Fibroblast of lung (primary cell): ENCODE measurements around the gene ZC3H14. TPM values are rescaled to one million over a fixed set of nuclear protein-coding genes. Genes with fewer than 3 reads are reported as not detected.
A peak's percentile ranks its signal among the peaks of the same experiment; 100 is the strongest.

Experiments
- DNase-seq, 2 donors: peaks; one replicate each; pipeline versions ENCODE4 v3.0.0 to v3.0.0-alpha.2; 2010; ENCODE audit warnings: low read depth in 2 of 2
- H2AFZ ChIP-seq: 2 replicates; pipeline ENCODE4 v1.5.1; 2012; ENCODE audit warnings: low read length, control low read depth, inconsistent platforms
- H3K27ac ChIP-seq: 2 replicates; pipeline ENCODE4 v1.5.1; 2011; ENCODE audit warnings: low read length, control low read depth; ENCODE audit not compliant: insufficient read depth
- H3K27me3 ChIP-seq: 2 replicates; pipeline ENCODE4 v1.5.1; 2011; ENCODE audit warnings: mild to moderate bottlenecking, low read length; ENCODE audit not compliant: control insufficient read depth, insufficient read depth
- H3K36me3 ChIP-seq: 2 replicates; pipeline ENCODE4 v1.5.1; 2011; ENCODE audit warnings: low read length; ENCODE audit not compliant: control insufficient read depth, insufficient read depth
- H3K4me1 ChIP-seq: 2 replicates; pipeline ENCODE4 v1.5.1; 2011; ENCODE audit warnings: low read length; ENCODE audit not compliant: control insufficient read depth, insufficient read depth; ENCODE audit errors: extremely low read depth
- H3K4me2 ChIP-seq: 2 replicates; pipeline ENCODE4 v1.5.1; 2011; ENCODE audit warnings: low read length, control low read depth; ENCODE audit not compliant: insufficient read depth; ENCODE audit errors: extremely low read depth
- H3K4me3 ChIP-seq, 4 experiments: fragments of 200-600 bp in 1 of 4; sonication (generic) in 1 of 4; replicated peaks in 1 of 4; 2 replicates each; pipeline ENCODE4 v1.5.1; 2011 to 2016; ENCODE audit warnings: low read length in 4 of 4, low read depth in 3 of 4, mild to moderate bottlenecking in 3 of 4, control low read depth in 2 of 4, inconsistent platforms in 1 of 4, mixed read lengths in 1 of 4; ENCODE audit not compliant: insufficient read depth in 1 of 4; ENCODE audit errors: control extremely low read depth in 1 of 4
- H3K79me2 ChIP-seq: 2 replicates; pipeline ENCODE4 v1.5.1; 2012; ENCODE audit warnings: mild to moderate bottlenecking, low read length, inconsistent platforms; ENCODE audit not compliant: control insufficient read depth, insufficient read depth
- H3K9ac ChIP-seq: 2 replicates; pipeline ENCODE4 v1.5.1; 2011; ENCODE audit warnings: mild to moderate bottlenecking, low read length, control low read depth; ENCODE audit not compliant: insufficient read depth
- H3K9me3 ChIP-seq: 2 replicates; pipeline ENCODE4 v1.5.1; 2012; ENCODE audit warnings: low read depth, low read length; ENCODE audit not compliant: control insufficient read depth, insufficient read depth
- H4K20me1 ChIP-seq: 2 replicates; pipeline ENCODE4 v1.5.1; 2011; ENCODE audit warnings: low read length; ENCODE audit not compliant: control insufficient read depth, insufficient read depth; ENCODE audit errors: extremely low read depth
- CTCF ChIP-seq, 2 donors: IDR thresholded peaks in 1 of 2; conservative IDR thresholded peaks in 1 of 2; 1 replicate in 1 of 2; 2 replicates in 1 of 2; pipeline ENCODE4 v1.5.1; 2011 to 2012; ENCODE audit warnings: low read length in 2 of 2, control low read depth in 1 of 2, inconsistent platforms in 1 of 2, low read depth in 1 of 2, mild to moderate bottlenecking in 1 of 2
- EZH2 ChIP-seq: IDR thresholded peaks from 2 replicates; pipeline ENCODE4 v1.5.1; 2012; ENCODE audit warnings: low read length, control low read depth, mild to moderate bottlenecking; ENCODE audit errors: missing control alignments
- polyA plus RNA-seq, 2 donors: library from polyadenylated mRNA; depleted of rRNA in 1 of 2; stranded (reverse) in 1 of 2; unstranded in 1 of 2; fragments of >200 nt; gene quantifications; 2 replicates each; pipeline ENCODE4 v1.2.1, GENCODE V29; 2011 to 2012; ENCODE audit warnings: missing spikeins in 1 of 2
- total RNA-seq: library from RNA; depleted of rRNA; stranded (reverse); fragments of >200 nt; gene quantifications from 2 replicates; pipeline ENCODE4 v1.2.1, GENCODE V29; 2014

ZC3H14 gene
- total and polyA plus RNA-seq, 2 donors (not counting 1 experiment from before 2014, with no cell fraction given), result 71.0 to 77.4 TPM

DNA sequence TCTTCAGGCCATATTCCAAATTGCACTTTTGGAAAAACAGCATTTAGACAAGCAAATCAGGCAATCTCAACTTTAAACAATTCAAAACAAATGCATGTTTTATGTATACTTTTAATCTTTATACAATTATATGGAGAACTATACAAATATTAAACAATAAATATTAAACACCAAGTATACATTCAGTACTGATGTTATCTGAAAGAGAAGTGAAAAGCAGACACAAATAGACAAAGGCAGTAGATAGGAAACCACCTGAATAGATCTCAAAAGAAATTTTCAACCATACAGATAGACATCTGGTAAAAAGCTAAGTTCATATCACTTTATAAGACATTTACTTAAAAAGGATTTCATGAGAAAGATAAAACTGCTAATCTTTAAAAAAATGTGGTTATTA is 65.2 kb downstream of the ZC3H14 start:
- no peak overlapping the region for H3K9ac ChIP-seq
- H3K27ac ChIP-seq, result no peak overlapping the region
- no peak for TF ChIP-seq CTCF (conservative IDR thresholded peaks at IDR 0.05 in 1 of 2, IDR thresholded peaks at IDR 0.05 in 1 of 2; ENCODE audit: low read depth in 1 of 2, low read length in 2 of 2)
- no peak for TF ChIP-seq EZH2
- no peak overlapping the region for H3K4me3 ChIP-seq
- no peaks in the 10 kb centered on the region for H3K79me2 ChIP-seq
- no peak overlapping the region for H2AFZ ChIP-seq
- H3K27me3 ChIP-seq, result no peaks in the 10 kb centered on the region
- H4K20me1 ChIP-seq, result no peaks in the 10 kb centered on the region
- H3K9me3 ChIP-seq, result no peaks in the 10 kb centered on the region
- no peaks in the 10 kb centered on the region for H3K36me3 ChIP-seq
- H3K4me1 ChIP-seq, result no peaks in the 10 kb centered on the region
- no peak overlapping the region for H3K4me2 ChIP-seq
- DNase-seq, result no peak

- Histone ChIP-seq H3K4me2 (no peak overlapping the region), H3K9ac (no peak overlapping the region), H3K27me3 (no peaks in the 10 kb centered on the region), H3K79me2 (no peaks in the 10 kb centered on the region), H2AFZ (no peak overlapping the region), H3K36me3 (no peaks in the 10 kb centered on the region), H3K27ac (no peak overlapping the region), H3K9me3 (no peaks in the 10 kb centered on the region), H3K4me3 (no peak overlapping the region), H3K4me1 (no peaks in the 10 kb centered on the region), H4K20me1 (no peaks in the 10 kb centered on the region)
- no peak for DNase-seq
- TF ChIP-seq CTCF (conservative IDR thresholded peaks at IDR 0.05 in 1 of 2, IDR thresholded peaks at IDR 0.05 in 1 of 2; ENCODE audit: low read depth in 1 of 2, low read length in 2 of 2), result no peak
- TF ChIP-seq EZH2, result no peak
Measured at GRCh38 chr14:88628462-88628861, 65.6 kb downstream of the ZC3H14 start.

GRCh38 chr14:88630565-88630964 is 67.7 kb downstream of the ZC3H14 start:
- Histone ChIP-seq H3K27me3 (no peaks in the 10 kb centered on the region), H3K9me3 (no peaks in the 10 kb centered on the region), H3K36me3 (no peaks in the 10 kb centered on the region), H3K79me2 (no peaks in the 10 kb centered on the region), H3K4me3 (no peak overlapping the region), H3K4me1 (no peaks in the 10 kb centered on the region), H2AFZ (no peak overlapping the region), H4K20me1 (no peaks in the 10 kb centered on the region), H3K4me2 (no peak overlapping the region), H3K9ac (no peak overlapping the region), H3K27ac (no peak overlapping the region)
- peak in 1 of 2 donors; percentile 91 for DNase-seq
- TF ChIP-seq EZH2 (no peak), CTCF (conservative IDR thresholded peaks at IDR 0.05 in 1 of 2, IDR thresholded peaks at IDR 0.05 in 1 of 2; ENCODE audit: low read depth in 1 of 2, low read length in 2 of 2) (no peak)
